H1 (cell line): Measurements from ENCODE around the gene RAB22A. TPM values are rescaled to one million over a fixed set of nuclear protein-coding genes. Genes with fewer than 3 reads are reported as not detected.

ENCODE experiments used
- BCL11A ChIP-seq, 2 experiments: IDR thresholded peaks; one replicate each; pipeline ENCODE4 v1.6.1; 2011; ENCODE audit warnings: low read depth in 2 of 2, low read length in 2 of 2, mild to moderate bottlenecking in 2 of 2
- CEBPB ChIP-seq: IDR thresholded peaks from 2 replicates; pipeline ENCODE4 v1.6.1; 2012; ENCODE audit warnings: low read depth, low read length
- CHD2 ChIP-seq: IDR thresholded peaks from 2 replicates; pipeline ENCODE4 v1.6.1; 2012; ENCODE audit warnings: low read length, improper control_type of control experiment
- FOSL1 ChIP-seq: IDR thresholded peaks from 2 replicates; pipeline ENCODE4 v1.6.1; 2011; ENCODE audit warnings: mild to moderate bottlenecking, low read depth, low read length, moderate library complexity; ENCODE audit not compliant: insufficient read depth
- GABPA ChIP-seq: IDR thresholded peaks from 2 replicates; pipeline ENCODE4 v1.6.1; 2011; ENCODE audit warnings: mild to moderate bottlenecking, low read length, moderate library complexity, borderline replicate concordance; ENCODE audit not compliant: insufficient read depth
- HDAC6 ChIP-seq: IDR thresholded peaks from one replicate; pipeline ENCODE4 v1.7.1; 2012; ENCODE audit warnings: low read depth, mild to moderate bottlenecking, inconsistent platforms, low read length, moderate library complexity
- SP1 ChIP-seq: IDR thresholded peaks from 2 replicates; pipeline ENCODE4 v1.6.1; 2011; ENCODE audit warnings: low read depth, low read length
- SRF ChIP-seq: IDR thresholded peaks from 2 replicates; pipeline ENCODE4 v1.6.1; 2011; ENCODE audit warnings: mild to moderate bottlenecking, low read depth, low read length, moderate library complexity
- TAF7 ChIP-seq: optimal IDR thresholded peaks from 2 replicates; pipeline ENCODE3; 2011; ENCODE audit warnings: low read depth, mild to moderate bottlenecking, inconsistent platforms, low read length, moderate library complexity, borderline replicate concordance
- polyA plus RNA-seq, 7 experiments: library from polyadenylated mRNA; depleted of rRNA in 3 of 7; stranded (reverse) in 5 of 7; unstranded in 2 of 7; fragments of >200 nt in 5 of 7; fragments of 200-250 nt in 2 of 7; gene quantifications; 1 replicate in 5 of 7; 2 replicates in 1 of 7; 4 replicates in 1 of 7; pipeline versions ENCODE4 v1.2.1 to v1.2.3, GENCODE V29; 2011 to 2013; ENCODE audit warnings: missing spikeins in 2 of 7, mixed read lengths in 2 of 7
- total RNA-seq: library from RNA; stranded (reverse); fragmentation: NEBNext Ultra II Directional; extraction: Animal tissue kit (Norgen Biotek cat#: 25700); gene quantifications from 2 replicates; pipeline ENCODE4 v1.2.1, GENCODE V29; 2021

The RAB22A gene
- total and polyA plus RNA-seq, 2 of the 8 experiments (the other 6 are each of a cell fraction or from before 2014, with no cell fraction given): 3.1 to 6.6 TPM

DNA sequence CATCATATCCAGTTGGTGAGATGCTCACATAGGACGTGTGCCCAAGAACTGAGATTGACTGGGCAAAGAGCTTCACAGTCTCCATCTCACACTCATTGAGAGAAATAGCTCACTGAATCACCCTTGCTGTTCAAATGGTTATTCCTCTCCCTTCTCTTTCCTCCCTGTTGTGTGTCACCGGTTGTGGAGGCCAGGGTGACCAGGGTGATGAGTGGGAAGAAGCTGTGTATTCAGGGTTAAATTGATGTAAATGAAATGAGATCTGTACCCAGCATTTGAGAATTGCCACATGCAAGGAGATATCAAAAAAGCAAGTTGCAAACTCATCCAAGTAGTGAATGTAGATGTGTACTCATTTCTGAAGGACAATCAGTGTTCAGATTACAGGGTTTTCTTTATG, 43.0 kb downstream of the RAB22A start (continued):
- no peak for TF ChIP-seq SP1
- no peak for TF ChIP-seq CEBPB
- no peak for TF ChIP-seq GABPA
- TF ChIP-seq BCL11A (IDR thresholded peaks at IDR 0.05; ENCODE audit: low read depth in 2 of 2, low read length in 2 of 2): no peak
- no peak for TF ChIP-seq SRF
- TF ChIP-seq FOSL1: no peak
- TF ChIP-seq HDAC6: no peak
- TF ChIP-seq CHD2: no peak
- TF ChIP-seq TAF7: no peak
